ENCODE measurements around the gene ARF1.

ARF1 gene

GRCh38 chr1:228082214-228082917, at the start of gene ARF1:
Gene ARF1, plus strand, starts transcription at chr1:228082708. Its CDS starts 14,407 bp downstream, at chr1:228097115.
- DNase-seq, result peak; percentile 97

DNA sequence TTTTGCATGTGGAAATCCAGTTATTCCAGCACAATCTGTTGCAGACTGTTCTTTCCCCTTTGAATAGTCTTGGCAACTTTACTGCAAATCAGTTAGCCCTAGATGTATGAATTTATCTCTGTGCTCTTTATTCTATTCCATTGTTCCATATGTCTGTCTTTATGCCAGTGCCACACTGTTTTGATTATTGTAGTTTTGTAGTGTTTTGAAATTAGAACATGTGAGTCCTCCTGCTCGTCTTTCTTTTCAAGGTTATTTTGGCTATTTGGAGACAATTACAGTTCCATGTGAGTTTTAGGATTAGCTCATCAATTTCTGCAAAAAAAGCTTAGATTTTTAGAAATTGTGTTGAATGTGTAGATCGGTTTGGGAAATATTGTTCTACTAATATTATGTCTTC, 49.1 kb upstream of the ARF1 start:
- no peak for DNase-seq

- DNase-seq, result no peak
Measured at GRCh38 chr1:228034954-228035837, 47.3 kb upstream of the ARF1 start.

GRCh38 chr1:228035844-228036243, 46.7 kb upstream of the ARF1 start:
- DNase-seq, result peak; percentile 22

GRCh38 chr1:228036701-228037231, 45.7 kb upstream of the ARF1 start:
- no peak for DNase-seq

DNA sequence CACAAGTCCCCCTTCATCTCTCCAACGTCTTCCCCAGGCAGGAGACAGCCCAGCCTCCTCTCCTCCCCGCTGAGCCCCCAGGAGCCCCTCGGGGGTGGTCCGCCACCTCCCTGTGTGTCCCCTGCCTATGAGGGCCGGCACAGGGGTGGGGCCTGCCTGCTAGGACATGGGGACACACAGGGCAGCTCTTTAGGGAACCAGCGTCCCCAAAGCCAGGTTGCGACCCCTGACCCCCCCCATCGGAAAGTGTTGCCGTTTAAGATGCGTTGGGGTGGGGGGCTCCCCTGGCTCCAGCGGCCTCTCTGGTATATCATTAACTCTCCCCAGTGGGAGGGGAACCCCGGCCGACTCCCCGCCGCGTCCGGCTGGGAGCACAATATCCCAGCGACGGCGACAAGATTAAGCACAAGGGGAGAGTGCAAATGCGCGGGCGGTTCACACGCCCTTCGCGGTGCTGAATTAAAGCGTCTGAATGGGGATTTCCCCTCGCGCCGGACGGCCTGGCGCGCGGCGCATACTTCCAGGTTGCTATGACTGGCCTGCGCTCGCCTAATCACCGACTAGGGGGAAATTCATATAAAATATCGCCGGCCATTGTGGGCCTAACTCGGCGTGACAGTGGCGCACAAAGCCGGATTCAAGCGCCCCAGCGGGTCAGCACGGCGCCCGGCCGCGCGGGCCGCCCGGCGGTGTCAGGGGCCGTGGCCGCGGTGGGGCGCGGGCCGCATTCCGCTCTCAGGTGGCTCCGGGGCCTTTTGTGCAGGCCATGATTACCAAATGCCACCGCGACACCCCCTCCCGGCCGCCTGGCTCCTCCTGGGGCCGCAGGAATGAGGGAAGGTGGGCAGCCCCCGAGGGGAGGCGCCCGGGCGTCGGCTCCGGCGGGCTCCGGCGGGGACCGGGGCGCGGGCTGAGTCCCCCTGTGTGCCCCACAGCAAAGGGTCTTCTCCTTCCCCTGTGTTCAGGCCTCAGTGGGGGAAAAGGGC, 44.8 kb upstream of the ARF1 start:
- peak; percentile 62 for DNase-seq

DNA sequence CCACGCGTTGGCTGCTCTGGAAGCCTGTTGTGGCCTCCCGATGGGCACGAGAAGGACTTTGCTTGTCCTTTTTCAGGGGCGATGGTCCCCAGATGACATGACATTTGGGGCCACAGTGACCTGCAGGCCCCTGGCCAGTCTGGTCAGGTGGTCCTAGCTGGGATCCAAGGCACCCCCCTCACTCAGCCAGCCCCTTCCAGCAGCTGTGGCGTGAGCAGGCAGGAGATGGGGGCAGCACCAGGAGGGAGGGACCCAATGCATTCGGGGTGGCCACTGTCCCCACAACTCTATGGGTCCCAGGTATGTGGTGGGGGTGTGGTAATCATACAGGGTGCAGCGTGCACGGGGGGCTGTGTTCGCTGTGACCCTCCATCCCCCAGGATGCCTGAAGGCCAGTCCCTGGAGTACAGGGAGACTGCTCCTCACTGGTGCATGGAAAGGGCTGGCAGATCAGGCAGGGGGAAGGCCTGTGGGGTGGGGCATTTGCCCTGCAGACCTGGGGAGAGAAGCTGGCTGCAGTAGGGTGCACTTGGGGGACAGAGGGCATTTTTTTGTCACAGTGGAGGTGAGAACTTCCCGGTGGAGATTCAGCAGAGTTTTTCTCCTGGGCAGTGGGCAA, 44.0 kb upstream of the ARF1 start:
- no peak for DNase-seq

DNA sequence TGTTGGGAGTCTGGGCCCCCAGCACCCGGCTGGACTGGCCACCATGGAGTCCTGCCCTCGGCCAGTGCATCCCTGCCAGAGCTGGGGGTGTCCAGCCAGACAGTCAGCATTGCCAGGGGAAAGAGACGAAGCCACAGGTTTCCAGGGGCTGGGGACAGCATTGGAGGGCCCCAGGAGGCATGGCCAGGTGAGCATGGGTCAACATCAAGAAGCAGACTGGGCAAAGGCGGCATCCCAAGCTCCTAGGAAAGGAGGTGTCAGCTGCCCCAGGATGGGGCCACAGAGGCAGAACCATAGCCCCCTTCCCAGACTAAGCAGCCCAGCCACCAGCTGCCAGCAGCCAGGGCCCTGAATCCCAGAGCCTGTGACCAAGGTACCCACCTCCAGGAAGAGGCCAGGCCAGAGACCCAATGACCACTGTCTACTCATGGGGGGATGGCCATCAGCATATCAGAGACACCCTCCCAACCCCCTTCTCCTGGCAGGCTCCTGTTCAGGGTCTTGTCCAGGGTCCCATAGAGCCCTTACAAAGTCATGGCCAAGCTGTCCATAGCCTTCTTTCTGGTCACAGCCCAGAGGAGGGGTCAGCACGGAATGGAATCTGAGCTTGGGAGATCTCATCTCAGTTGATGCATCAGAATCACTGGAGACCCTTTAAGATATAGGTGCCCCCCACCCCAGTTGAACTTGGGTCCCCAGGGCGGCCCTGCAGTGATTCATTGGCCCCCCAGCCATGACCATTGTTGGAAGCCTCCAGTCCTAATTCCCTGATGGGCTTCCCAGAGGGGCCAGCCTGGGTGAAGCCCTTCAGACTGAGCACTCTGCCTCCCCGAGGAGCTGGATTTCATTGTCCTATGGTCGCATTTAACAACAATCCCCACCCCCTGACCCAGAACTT, 43.3 kb upstream of the ARF1 start:
- no peak for DNase-seq

GRCh38 chr1:228039986-228040385, 42.5 kb upstream of the ARF1 start:
- no peak for DNase-seq

DNA sequence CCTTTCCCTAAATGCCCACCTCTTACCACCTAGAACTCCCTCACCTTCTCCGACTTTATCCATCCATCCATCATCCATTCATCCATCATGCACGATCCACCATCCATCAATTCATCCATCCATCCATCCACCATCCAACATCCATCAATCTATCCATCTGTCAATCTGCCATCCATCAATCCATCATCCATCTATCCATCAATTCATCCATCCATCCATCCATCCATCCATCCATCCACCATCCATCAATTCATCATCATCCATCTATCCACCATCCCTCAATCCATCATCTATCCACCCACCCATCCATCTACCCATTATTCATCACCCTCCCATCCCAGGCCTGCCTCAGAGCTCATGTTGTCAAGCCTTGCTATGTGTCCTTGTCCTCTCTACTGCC, 41.2 kb upstream of the ARF1 start:
- no peak for DNase-seq

- no peak for DNase-seq
Measured at GRCh38 chr1:228042508-228042907, 40.0 kb upstream of the ARF1 start.

- no peak for DNase-seq
Measured at GRCh38 chr1:228043281-228043848, 39.1 kb upstream of the ARF1 start.

- no peak for DNase-seq
Measured at GRCh38 chr1:228044961-228045360, 37.5 kb upstream of the ARF1 start.

GRCh38 chr1:228045405-228045804, 37.1 kb upstream of the ARF1 start:
- DNase-seq, result no peak

- DNase-seq, result no peak
Measured at GRCh38 chr1:228045871-228046270, 36.6 kb upstream of the ARF1 start.

DNA sequence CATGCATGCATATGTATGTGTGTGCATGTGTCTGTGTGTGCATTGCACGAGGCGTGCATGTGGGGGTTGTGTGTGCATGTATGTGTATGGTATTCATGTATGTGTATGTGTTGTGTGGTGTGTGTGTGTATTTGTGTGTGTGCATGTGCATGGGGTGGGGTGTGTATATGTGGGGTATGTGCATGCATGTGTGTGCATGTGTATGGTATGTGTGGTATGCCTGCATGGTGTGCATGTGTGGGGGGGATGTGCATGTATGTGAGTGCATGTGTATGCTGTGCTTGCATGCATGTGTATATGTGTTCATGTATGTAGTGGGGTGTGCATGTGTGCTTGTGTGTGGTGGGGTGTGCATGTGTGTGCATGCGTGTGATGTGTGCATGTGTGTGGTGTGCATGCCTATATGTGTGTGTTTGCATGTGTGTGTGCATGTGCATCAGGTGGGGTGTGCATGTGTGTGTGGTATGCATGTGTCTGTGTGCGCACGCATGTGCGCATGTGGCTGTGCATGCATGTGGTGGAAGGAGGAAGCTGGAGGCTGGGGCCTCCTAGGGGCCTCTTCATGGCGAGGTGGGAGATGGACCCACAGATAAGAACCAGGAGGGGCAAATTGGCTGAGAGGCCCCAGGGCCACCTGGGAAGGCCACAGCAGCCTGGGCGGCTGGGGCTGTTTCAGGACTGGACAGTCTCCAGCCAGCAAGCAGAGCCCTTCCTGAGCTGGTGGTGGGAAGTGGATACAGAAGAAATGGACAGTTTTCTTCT, 35.9 kb upstream of the ARF1 start:
- DNase-seq, result no peak

- DNase-seq, result no peak
Measured at GRCh38 chr1:228047183-228047466, 35.4 kb upstream of the ARF1 start.

GRCh38 chr1:228048120-228048519, 34.4 kb upstream of the ARF1 start:
- no peak for DNase-seq

DNA sequence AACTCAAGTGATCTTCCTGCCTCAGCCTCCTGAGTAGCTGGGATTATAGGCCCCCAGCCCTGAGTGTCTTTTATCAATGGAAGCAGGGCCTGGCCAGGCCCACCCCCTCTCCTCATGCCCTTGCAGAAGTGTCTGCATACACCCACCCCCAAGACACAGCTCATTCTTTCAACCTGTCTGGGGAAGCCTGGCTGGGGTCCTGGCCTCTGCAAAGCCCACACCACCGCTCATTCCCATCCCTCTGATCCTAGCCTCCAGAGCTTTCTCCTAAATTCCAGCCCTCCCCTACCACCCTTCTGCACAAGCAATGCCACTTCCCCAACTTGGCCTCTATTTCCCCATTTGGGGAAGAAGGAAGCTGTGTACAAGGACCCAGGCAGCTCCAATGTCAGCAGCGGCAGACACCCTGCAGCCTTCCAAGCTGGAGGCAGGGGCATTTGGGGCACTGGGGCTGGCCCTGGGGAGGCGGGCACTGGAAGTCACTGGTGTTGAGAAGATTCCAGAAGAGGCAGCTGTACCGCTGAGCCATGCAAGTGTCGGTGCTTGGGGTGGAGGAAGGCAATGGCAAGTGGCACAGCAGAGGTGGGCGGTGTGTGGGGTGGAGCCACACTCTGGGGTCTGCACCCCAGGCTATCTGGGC, 33.7 kb upstream of the ARF1 start:
- DNase-seq, result no peak

Measured in hematopoietic multipotent progenitor cell treated with erythropoietin and hydrocortisone succinate and interleukin-3 and kit ligand, for 4 days (in vitro differentiated cells).